GM23338 (cell line): ENCODE data around the gene SLC12A3. TPM values are rescaled to one million over a fixed set of nuclear protein-coding genes. Genes with fewer than 3 reads are reported as not detected.
A peak's percentile ranks its signal among the peaks of the same experiment; 100 is the strongest.

Experiments used
- ATAC-seq: fragments of 200-7000 bp; cut with Tn5 transposase; 3 replicates; pipeline ENCODE4 v1.9.1; 2020
- DNase-seq: peaks from one replicate; pipeline ENCODE4 v3.0.0-alpha.2; 2015; ENCODE audit warnings: low spot score
- H2AFZ ChIP-seq: fragments of 200-600 bp; sonication (generic); 2 replicates; pipeline ENCODE4 v1.8.0; 2016; ENCODE audit warnings: antibody characterized with exemption, mild to moderate bottlenecking, moderate library complexity
- H3F3A ChIP-seq: fragments of 200-600 bp; sonication (generic); replicated peaks from 2 replicates; pipeline ENCODE4 v1.8.0; 2017; ENCODE audit warnings: antibody characterized with exemption, mixed run types, low read depth
- H3K27ac ChIP-seq: fragments of 200-600 bp; sonication (generic); 2 replicates; pipeline ENCODE4 v1.6.1; 2016; ENCODE audit warnings: low read depth
- H3K27me3 ChIP-seq: fragments of 200-600 bp; sonication (generic); 2 replicates; pipeline ENCODE4 v1.8.0; 2016; ENCODE audit warnings: mild to moderate bottlenecking, mixed run types, moderate library complexity; ENCODE audit not compliant: insufficient read depth
- H3K36me3 ChIP-seq: fragments of 200-600 bp; sonication (generic); 2 replicates; pipeline ENCODE4 v1.8.0; 2016; ENCODE audit warnings: mild to moderate bottlenecking; ENCODE audit not compliant: insufficient read depth
- H3K4me1 ChIP-seq: fragments of 200-600 bp; sonication (generic); 2 replicates; pipeline ENCODE4 v1.8.0; 2016; ENCODE audit warnings: mild to moderate bottlenecking, moderate library complexity; ENCODE audit not compliant: insufficient read depth
- H3K4me2 ChIP-seq: fragments of 200-600 bp; sonication (generic); 2 replicates; pipeline ENCODE4 v1.7.1; 2017; ENCODE audit warnings: mixed run types
- H3K4me3 ChIP-seq: fragments of 200-600 bp; sonication (generic); 2 replicates; pipeline ENCODE4 v1.6.1; 2016; ENCODE audit warnings: mixed run types
- H3K79me2 ChIP-seq: fragments of 200-600 bp; sonication (generic); replicated peaks from 2 replicates; pipeline ENCODE4 v1.8.0; 2017; ENCODE audit warnings: mild to moderate bottlenecking; ENCODE audit not compliant: insufficient read depth
- H3K9me2 ChIP-seq: fragments of 200-600 bp; sonication (generic); 2 replicates; pipeline ENCODE4 v1.8.0; 2017; ENCODE audit not compliant: insufficient read depth
- H4K20me1 ChIP-seq: fragments of 200-600 bp; sonication (generic); replicated peaks from 2 replicates; pipeline ENCODE4 v1.8.0; 2017; ENCODE audit warnings: mild to moderate bottlenecking; ENCODE audit not compliant: insufficient read depth
- H3K27ac Mint-ChIP-seq: 2 replicates; pipeline ENCODE4 v1.8.0; 2020; ENCODE audit warnings: inconsistent platforms, mild to moderate bottlenecking, moderate library complexity, mixed read lengths
- H3K27me3 Mint-ChIP-seq: 3 replicates; pipeline ENCODE4 v1.8.0; 2022; ENCODE audit warnings: low read depth, mild to moderate bottlenecking, moderate library complexity, mixed read lengths, inconsistent platforms; ENCODE audit not compliant: insufficient read depth, poor library complexity
- H3K36me3 Mint-ChIP-seq: 3 replicates; pipeline ENCODE4 v1.8.0; 2021; ENCODE audit warnings: low read depth, mild to moderate bottlenecking, inconsistent platforms, moderate library complexity, mixed read lengths
- H3K4me1 Mint-ChIP-seq: 3 replicates; pipeline ENCODE4 v1.8.0; 2020; ENCODE audit warnings: mild to moderate bottlenecking, inconsistent platforms, mixed read lengths
- H3K4me3 Mint-ChIP-seq: 3 replicates; pipeline ENCODE4 v1.8.0; 2021; ENCODE audit warnings: moderate library complexity, mild to moderate bottlenecking, inconsistent platforms, mixed read lengths
- H3K9me3 Mint-ChIP-seq: 3 replicates; pipeline ENCODE4 v1.8.0; 2020; ENCODE audit warnings: moderate library complexity, mild to moderate bottlenecking, inconsistent platforms, mixed read lengths
- ETS1 ChIP-seq: IDR thresholded peaks from 2 replicates; pipeline ENCODE4 v1.6.1; 2016; ENCODE audit warnings: antibody characterized with exemption
- EZH2 ChIP-seq: fragments of 200-600 bp; sonication (generic); IDR thresholded peaks from one replicate; pipeline ENCODE4 v1.8.0; 2017; ENCODE audit warnings: antibody characterized with exemption, mild to moderate bottlenecking, low read depth; ENCODE audit not compliant: unreplicated experiment
- NANOG ChIP-seq: IDR thresholded peaks from 2 replicates; pipeline ENCODE4 v1.6.1; 2016; ENCODE audit warnings: antibody characterized with exemption, borderline replicate concordance
- POLR2AphosphoS5 ChIP-seq: IDR thresholded peaks from 2 replicates; pipeline ENCODE4 v1.6.1; 2016; ENCODE audit warnings: antibody characterized with exemption, low read depth
- REST ChIP-seq: IDR thresholded peaks from one replicate; pipeline ENCODE4 v1.6.1; 2018; ENCODE audit warnings: antibody characterized with exemption; ENCODE audit not compliant: unreplicated experiment
- STAT1 ChIP-seq: IDR thresholded peaks from one replicate; pipeline ENCODE4 v1.6.1; 2016; ENCODE audit warnings: antibody characterized with exemption; ENCODE audit not compliant: unreplicated experiment
- ZNF114 ChIP-seq: fragments of 250-450 bp; sonication (Bioruptor Pico); IDR thresholded peaks from 2 replicates; pipeline ENCODE4 v1.5.0; 2020; ENCODE audit warnings: mild to moderate bottlenecking, moderate library complexity
- ZNF331 ChIP-seq: fragments of 250-450 bp; sonication (Bioruptor Pico); IDR thresholded peaks from 2 replicates; pipeline ENCODE4 v1.5.0; 2020; ENCODE audit warnings: low read depth, mild to moderate bottlenecking, moderate library complexity
- ZNF462 ChIP-seq: fragments of 250-450 bp; sonication (Bioruptor Pico); IDR thresholded peaks from 2 replicates; pipeline ENCODE4 v1.5.0; 2020; ENCODE audit warnings: mild to moderate bottlenecking, moderate library complexity
- polyA plus RNA-seq: library from polyadenylated mRNA; unstranded; fragments of >200 nt; fragmentation: Nextera tagmentation; extraction: Ambion mirVana; gene quantifications from 2 replicates; pipeline ENCODE4 v1.2.1, GENCODE V29; 2016
- total RNA-seq: library from RNA; depleted of rRNA; stranded (reverse); fragments of >200 nt; shearing (Covaris generic); gene quantifications from 2 replicates; pipeline ENCODE4 v1.2.3, GENCODE V29; 2014

The SLC12A3 gene
- total and polyA plus RNA-seq, 2 experiments from 2014 or later = not detected

DNA sequence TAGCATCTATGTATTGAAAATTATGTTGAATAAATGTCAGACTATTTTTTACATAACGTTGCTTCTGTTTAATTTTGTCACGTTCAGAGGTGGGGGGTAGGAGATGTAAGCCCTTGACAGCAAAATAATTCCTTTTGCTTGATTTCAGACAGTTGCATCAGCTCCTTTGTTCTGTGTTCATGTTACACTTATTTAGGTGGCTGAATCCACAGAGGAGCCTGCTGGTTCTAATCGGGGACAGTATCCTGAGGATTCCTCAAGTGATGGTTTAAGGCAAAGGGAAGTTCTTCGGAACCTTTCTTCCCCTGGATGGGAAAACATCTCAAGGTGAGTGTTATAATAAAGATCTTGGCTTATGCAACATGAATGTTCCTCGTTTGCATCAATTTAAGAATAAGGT is 71.5 kb downstream of the SLC12A3 start:
- Mint-ChIP-seq H3K36me3 (peaks cover 74% of the 10 kb centered on the region), H3K9me3 (no peaks in the 10 kb centered on the region), H3K4me1 (peaks cover 9% of the 10 kb centered on the region; the same call in 2 of the 3 replicates), H3K27ac (peak overlapping the region; percentile 54; the same call in 1 of the 2 replicates), H3K4me3 (no peak overlapping the region), H3K27me3 (peaks cover 3% of the 10 kb centered on the region)
- Histone ChIP-seq H3K27ac (no peak overlapping the region), H3K27me3 (no peaks in the 10 kb centered on the region), H3K79me2 (peaks cover 47% of the 10 kb centered on the region), H3K4me2 (no peak overlapping the region), H3F3A (no peaks in the 10 kb centered on the region), H2AFZ (no peak overlapping the region), H3K9me2 (no peaks in the 10 kb centered on the region), H3K4me1 (peaks cover 4% of the 10 kb centered on the region; the same call in 1 of the 2 replicates), H4K20me1 (peaks cover 17% of the 10 kb centered on the region; the same call in 1 of the 2 replicates), H3K4me3 (no peak overlapping the region), H3K36me3 (peaks cover 58% of the 10 kb centered on the region)
- TF ChIP-seq EZH2 (no peak), POLR2AphosphoS5 (no peak), STAT1 (no peak)
- DNase-seq (no peak), ATAC-seq (no peak)

GRCh38 chr16:56936950-56937349 is 71.9 kb downstream of the SLC12A3 start:
- Mint-ChIP-seq H3K4me3 (no peak overlapping the region), H3K4me1 (peaks cover 9% of the 10 kb centered on the region; the same call in 2 of the 3 replicates), H3K36me3 (peaks cover 78% of the 10 kb centered on the region), H3K9me3 (no peaks in the 10 kb centered on the region), H3K27me3 (peaks cover 3% of the 10 kb centered on the region), H3K27ac (no peak overlapping the region)
- Histone ChIP-seq H4K20me1 (peaks cover 17% of the 10 kb centered on the region; the same call in 1 of the 2 replicates), H3K36me3 (peaks cover 62% of the 10 kb centered on the region), H2AFZ (no peak overlapping the region), H3K4me1 (peaks cover 3% of the 10 kb centered on the region; the same call in 1 of the 2 replicates), H3K4me2 (no peak overlapping the region), H3F3A (no peaks in the 10 kb centered on the region), H3K27ac (no peak overlapping the region), H3K79me2 (peaks cover 47% of the 10 kb centered on the region), H3K27me3 (no peaks in the 10 kb centered on the region), H3K4me3 (no peak overlapping the region), H3K9me2 (no peaks in the 10 kb centered on the region)
- no peak for DNase-seq
- no peak for TF ChIP-seq STAT1
- TF ChIP-seq ZNF331 = no peak
- TF ChIP-seq ZNF462 (CRISPR knock-in tag) = no peak
- TF ChIP-seq ETS1 = no peak
- no peak for TF ChIP-seq REST
- no peak for TF ChIP-seq EZH2
- TF ChIP-seq NANOG = no peak
- no peak for TF ChIP-seq ZNF114 (CRISPR knock-in tag)
- no peak for ATAC-seq
